RWPE1 (cell line): Measurements from ENCODE around the gene ZBTB7A.

Source experiments
- CTCF ChIA-PET: fragments of 350-600 bp; sonication (Branson Sonifier 250); formaldehyde crosslinking; extraction: SDS; loops from one replicate; lab custom pipeline; 2021; lab: Yijun Ruan, JAX
- POLR2A ChIA-PET: fragments of 400-600 bp; formaldehyde crosslinking; extraction: SDS; loops from one replicate; lab custom pipeline; 2020; ENCODE audit warnings: antibody characterized with exemption; ENCODE audit not compliant: low non-redundant PET; lab: Yijun Ruan, JAX
- DNase-seq: peaks from one replicate; pipeline ENCODE4 v3.0.0; 2012; ENCODE audit warnings: low spot score
- H3K27ac ChIP-seq: fragments of 450-650 bp; 2 replicates; pipeline ENCODE4 v1.5.1; 2017
- CTCF ChIP-seq: fragments of 450-650 bp; conservative IDR thresholded peaks from 2 replicates; pipeline ENCODE4 v1.5.1; 2017; ENCODE audit warnings: low read depth, mild to moderate bottlenecking

The ZBTB7A gene

DNA sequence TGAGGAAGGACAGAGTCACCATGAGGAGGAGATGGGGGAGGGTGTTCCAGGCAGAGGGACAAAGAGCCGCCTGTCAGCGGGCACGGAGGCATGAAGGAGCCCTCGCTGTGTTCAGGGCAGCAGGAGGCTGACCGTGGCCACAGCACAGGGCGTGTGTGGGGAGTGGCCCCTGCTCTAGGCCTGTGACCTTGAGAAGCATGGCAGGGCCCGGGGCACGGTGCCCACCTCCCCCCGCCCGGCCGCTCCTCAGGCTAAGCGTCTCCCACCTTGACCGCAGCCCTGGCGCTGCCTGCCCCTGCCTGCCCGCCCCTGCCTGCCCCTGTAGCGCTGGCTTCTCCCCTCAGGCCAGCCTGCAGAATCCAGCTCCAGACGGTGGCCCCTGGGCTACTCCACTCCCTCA is 45.7 kb upstream of the ZBTB7A start:
- TF ChIP-seq CTCF = no peak
- ChIA-PET CTCF (no interaction called here), POLR2A (no interaction called here)
- DNase-seq = no peak
- H3K27ac ChIP-seq = peak overlapping the region; percentile 31

DNA sequence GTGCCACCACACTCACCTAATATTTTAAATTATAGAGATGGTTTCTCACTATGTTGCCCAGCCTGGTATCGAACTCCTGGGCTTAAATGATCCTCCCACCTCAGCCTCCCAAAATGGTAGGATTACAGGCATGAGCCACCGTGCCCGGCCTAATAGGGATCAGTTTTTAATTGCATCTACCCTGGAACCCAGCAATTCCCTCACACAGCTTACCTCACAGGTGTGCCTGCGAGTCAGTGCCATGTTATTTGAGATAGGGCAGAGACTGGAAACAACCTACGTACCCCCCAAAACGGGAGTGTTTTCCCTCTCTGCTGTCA is 42.9 kb upstream of the ZBTB7A start:
- ChIA-PET POLR2A (no interaction called here), CTCF (no interaction called here)
- no peak for DNase-seq
- no peak for TF ChIP-seq CTCF
- no peak overlapping the region for H3K27ac ChIP-seq

GRCh38 chr19:4108767-4109625 is 42.3 kb upstream of the ZBTB7A start:
- ChIA-PET CTCF (no interaction called here), POLR2A (no interaction called here)
- no peak for DNase-seq
- TF ChIP-seq CTCF = no peak
- no peak overlapping the region; the same call in 1 of the 2 replicates for H3K27ac ChIP-seq

- peak overlapping the region; percentile 70 for H3K27ac ChIP-seq
- no peak for DNase-seq
- ChIA-PET POLR2A (no interaction called here), CTCF (interaction anchor here (0.6 kb wide), 1 partner anchor 49 kb away, joined by 9 read pairs; no protein-coding TSS in a partner anchor)
- no peak for TF ChIP-seq CTCF
Observed at GRCh38 chr19:4103080-4103433, 36.4 kb upstream of the ZBTB7A start.

DNA sequence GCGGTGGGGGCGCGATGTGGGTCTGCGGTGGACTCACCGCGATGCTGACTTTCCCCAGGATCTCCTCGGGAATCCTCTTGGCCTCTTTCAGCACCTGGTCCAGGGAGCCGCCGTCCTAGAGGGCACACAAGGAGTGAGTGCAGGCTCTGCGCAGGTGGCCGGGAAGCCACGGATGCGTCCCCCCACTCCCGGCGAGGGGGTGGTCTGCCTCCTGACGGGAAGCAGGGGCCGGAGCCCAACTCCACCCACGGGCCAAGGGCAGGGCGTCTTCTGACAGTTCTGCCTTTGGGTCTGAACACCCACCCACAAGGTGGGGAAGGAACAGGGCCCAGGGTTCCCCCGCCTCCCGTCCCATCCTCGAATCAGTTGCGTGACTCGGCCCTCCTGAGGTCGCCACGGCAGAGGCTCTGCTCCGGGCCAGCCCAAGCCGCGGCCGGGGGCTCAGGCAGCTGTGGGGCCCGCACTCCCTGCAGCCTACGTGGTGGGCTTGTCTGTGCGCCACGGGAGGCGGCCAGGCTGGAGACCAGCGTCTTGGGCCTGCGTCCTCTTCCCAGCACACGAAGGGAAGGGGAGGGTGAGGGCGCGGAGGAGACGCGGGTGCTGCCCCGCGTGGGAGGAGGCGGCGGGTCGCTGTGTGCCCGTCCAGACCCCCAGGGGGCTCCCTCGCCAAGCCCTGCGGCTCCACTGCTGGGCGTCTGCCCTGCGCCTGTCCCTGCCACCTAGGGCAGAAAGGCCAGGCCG is 35.8 kb upstream of the ZBTB7A start:
- TF ChIP-seq CTCF = no peak
- ChIA-PET POLR2A (no interaction called here), CTCF (no interaction called here)
- DNase-seq = no peak
- peak overlapping the region; percentile 70 for H3K27ac ChIP-seq

- H3K27ac ChIP-seq = no peak overlapping the region
- no peak for DNase-seq
- CTCF ChIA-PET = no interaction called here
- POLR2A ChIA-PET = no interaction called here
- TF ChIP-seq CTCF = no peak
Observed at GRCh38 chr19:4101496-4101770, 34.7 kb upstream of the ZBTB7A start.
